ENCODE measurements around the gene FBLL1.
"Not testable (repeated sequence)": the region's sequence is repeated elsewhere in the genome, so short reads cannot be mapped to it uniquely, and the experiment has no call there.

The FBLL1 gene

GRCh38 chr5:168528521-168529373 lies at the start of gene FBLL1:
FBLL1 (plus strand) TSS chr5:168529305; CDS start chr5:168529505, 200 bp downstream.
- peak; percentile 18 to 20 for DNase-seq

DNA sequence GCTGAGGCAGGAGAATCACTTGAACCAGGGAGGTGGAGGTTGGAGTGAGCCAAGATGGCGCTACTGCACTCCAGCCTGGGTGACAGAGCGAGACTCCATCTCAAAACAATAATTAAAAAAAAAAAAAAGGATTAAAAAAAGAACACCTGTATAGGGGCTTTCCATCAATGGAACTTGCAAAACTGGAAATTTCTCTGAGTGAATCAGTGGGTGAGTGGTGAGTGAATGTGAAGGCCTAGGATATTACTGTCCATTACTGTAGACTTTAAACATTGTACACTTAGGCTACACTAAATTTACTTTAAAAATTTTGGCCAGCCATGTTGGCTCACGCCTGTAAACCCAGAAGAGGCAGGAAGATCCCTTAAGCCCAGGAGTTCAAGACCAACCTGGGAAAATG lies 48.5 kb upstream of the FBLL1 start:
- no peak for DNase-seq

GRCh38 chr5:168481330-168481788 lies 47.7 kb upstream of the FBLL1 start:
- no peak for DNase-seq

DNA sequence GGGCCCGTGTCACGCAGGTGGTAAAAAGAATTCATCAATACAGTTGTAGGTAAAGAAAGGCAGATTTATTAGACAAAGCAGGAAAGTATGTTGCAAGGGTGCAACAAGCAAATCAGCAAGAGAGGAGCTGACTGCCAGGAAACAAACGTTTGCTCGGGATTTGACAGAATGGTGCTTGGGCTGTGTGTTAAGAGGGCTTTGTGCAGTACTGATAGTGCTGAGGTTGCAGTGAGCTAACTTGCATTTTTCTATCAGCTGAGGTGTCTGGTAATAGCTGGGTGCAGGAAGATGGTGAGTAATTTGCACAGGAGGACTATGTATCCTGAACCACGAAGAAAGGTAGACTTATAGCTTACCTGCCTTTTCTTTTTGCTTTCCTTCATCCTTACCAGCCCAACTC lies 46.7 kb upstream of the FBLL1 start:
- DNase-seq, result no peak

GRCh38 chr5:168486136-168486879 lies 42.8 kb upstream of the FBLL1 start, which contains the start of gene RARS1:
RARS1 (plus strand) TSS chr5:168486471; CDS start chr5:168486499, 28 bp downstream.
- peak; percentile 92 to 94 for DNase-seq

GRCh38 chr5:168489059-168489458 lies 40.0 kb upstream of the FBLL1 start:
- DNase-seq, result no peak

- DNase-seq, result no peak
Observed at GRCh38 chr5:168494057-168494555, 35.0 kb upstream of the FBLL1 start.

DNA sequence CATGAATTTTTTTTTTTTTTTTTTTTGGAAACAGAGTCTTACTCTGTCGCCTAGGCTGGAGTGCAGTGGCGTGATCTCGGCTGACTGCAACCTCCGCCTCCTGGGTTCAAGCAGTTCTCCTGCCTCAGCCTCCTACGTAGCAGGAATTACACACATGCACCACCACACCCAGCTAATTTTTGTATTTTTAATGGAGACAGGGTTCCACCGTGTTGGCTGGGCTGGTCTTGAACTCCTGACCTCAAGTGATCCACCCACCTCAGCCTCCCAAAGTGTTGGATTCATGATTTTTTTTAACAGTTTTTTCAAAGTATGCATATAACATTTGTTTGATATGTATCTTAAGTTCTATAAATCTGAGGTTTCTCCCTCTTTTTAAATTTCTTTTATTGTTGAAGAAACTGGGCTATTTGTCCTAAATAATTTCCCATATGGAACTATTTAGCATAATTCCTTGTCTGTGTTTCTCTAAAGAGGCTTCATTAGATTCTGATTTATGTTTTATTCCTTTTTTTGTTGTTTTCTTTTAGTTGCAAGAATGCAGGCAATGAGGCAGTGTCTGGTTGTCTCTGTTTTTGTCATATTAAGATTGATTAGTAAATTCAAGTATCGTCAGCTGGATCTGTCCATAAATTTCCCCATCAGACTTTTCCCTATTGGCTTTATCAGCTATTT lies 26.4 kb upstream of the FBLL1 start:
- DNase-seq, result no peak

DNA sequence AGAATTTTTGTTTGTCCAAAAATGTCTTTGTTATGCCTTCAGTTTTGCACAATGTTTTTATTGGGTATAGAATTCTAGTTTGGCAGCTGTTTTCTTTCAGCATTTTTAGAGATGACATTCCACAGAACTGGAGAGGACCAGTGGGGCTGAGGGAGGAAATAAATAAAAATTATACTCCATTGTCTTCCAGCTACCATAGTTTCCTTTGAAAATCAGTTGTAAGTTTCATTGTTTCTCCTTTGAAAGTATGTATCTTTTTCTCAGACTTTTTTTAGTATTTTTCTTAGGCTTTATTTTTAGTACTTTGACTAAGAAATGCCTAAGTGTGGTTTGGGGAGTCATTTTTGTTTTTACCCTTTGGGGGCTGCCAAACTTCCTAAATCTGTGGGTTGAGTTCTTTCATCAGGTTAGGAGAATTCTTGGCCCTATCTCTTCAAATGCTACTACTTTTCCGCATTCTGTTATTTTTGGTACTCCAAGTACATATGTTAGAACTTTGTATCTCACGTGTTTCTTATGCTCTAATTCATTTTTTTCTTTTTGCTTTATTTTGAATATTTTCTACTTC lies 15.2 kb upstream of the FBLL1 start:
- no peak for DNase-seq

GRCh38 chr5:168525856-168526255 lies 3.2 kb upstream of the FBLL1 start:
- no peak for DNase-seq

DNA sequence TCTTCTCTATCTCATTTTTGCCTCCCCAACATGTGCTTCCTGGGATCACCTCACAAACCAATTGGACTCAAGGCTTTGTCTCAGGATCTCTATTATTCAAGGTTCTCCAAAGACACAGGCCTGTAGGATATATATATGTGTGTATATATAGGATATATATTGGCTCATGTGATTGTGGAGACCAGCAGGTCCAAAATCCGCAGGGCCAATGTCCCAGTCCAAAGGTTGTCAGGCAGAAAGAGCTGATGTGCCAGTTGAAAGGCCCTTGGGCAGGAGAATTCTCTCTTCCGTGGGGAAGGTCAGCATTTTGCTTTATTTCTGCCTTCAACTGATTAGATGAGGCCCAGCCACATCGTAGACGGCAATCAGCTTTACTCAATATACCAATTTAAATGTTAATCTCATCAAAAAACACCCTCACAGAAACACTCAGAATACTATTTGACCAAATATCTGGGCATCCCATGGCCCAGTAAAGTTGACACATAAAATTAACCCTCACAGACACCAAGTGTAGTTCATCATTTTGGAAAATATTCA lies 1.3 kb upstream of the FBLL1 start:
- DNase-seq, result no peak

GRCh38 chr5:168529374-168530234 lies 499 bp downstream of the FBLL1 start:
- DNase-seq, result no peak

GRCh38 chr5:168530621-168531150 lies 1.6 kb downstream of the FBLL1 start:
- DNase-seq, result no peak

- no peak for DNase-seq
Observed at GRCh38 chr5:168531191-168531590, 2.1 kb downstream of the FBLL1 start.

DNA sequence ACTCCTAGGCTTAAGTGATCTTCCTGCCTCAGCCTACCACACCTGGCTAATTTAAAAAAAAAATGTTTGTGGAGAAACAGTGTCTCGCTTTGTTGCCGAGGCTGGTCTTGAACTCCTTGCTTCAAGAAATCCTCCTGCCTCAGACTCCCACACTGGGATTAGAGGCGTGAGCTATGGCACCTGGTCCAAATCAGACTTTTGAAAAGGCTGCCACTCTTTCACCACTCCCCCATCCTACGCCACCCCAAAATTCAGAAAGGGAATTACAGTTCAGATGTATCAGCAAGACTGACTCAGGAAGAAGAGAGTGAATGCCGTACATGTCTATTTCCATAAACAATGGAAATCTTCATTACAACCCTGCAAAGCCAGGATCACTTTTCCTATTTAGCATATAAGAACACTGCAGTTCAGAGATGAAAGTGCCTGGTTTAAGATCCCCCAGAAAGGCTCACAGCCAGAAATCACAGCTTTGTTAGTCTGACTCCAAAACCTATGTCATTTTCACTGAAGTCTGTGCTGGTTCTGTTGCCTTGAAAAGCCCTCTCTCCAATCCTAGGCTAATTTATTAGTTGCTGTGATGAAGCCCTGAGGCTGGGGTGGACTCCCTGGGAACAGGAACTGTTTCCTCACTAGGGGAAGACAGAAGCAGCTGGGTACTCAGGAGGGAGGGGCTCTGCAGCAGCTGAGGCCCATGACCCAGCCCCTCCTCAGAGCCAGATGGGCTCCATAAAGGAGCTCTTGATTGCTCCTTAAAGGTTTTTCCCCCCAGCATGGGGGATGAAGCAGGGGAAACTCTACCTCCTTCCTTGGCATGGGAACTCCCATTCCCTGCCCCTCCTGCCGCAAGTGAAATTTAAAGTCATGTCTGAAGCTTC lies 3.1 kb downstream of the FBLL1 start:
- DNase-seq, result no peak

DNA sequence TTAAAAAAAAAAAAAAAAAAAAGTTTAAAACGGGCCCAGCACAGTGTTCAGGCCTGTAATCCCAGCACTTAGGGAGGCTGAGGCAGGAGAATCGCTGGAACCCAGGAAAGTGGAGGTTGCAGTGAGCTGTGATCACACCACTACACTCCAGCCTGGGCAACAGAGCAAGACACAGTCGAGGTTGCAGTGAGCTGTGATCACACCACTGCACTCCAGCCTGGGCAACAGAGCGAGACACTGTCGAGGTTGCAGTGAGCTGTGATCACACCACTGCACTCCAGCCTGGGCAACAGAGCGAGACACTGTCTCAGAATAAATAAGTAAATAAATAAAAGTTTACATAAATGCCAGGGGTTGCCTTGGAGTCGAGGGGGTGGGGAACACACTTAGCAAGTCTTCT lies 5.2 kb downstream of the FBLL1 start:
- DNase-seq, result not testable (repeated sequence)

GRCh38 chr5:168537176-168537575 lies 8.1 kb downstream of the FBLL1 start:
- no peak for DNase-seq

- DNase-seq, result no peak
Observed at GRCh38 chr5:168549554-168549953, 20.4 kb downstream of the FBLL1 start.

- no peak for DNase-seq
Observed at GRCh38 chr5:168550656-168551055, 21.6 kb downstream of the FBLL1 start.

DNA sequence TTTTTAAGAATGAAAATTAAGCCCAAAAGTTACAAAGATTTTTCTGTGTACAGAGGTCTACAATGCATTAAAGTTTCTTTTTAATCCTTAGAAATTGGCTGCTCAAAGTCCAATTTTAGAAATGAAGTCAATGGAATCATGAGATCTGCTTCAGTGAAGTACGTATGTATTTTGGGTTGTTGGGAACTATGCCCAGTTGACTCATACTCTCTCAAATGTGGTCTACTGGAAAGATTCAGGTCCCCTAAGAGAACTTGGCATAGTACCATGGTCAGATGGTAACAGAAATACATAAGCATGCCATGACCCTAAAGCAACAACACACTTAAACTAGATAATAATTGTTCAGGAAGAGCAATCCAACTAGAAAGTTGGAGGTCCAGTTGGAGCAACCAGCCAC lies 23.0 kb downstream of the FBLL1 start:
- no peak for DNase-seq

Data from activated CD4-positive, alpha-beta T cell treated with anti-CD3 and anti-CD28 coated beads, Interleukin-2, amount 50 U/mL, for 48 hours (primary cell).